Measurements from ENCODE around the gene IL19. TPM values are rescaled to one million over a fixed set of nuclear protein-coding genes. Genes with fewer than 3 reads are reported as not detected.

The IL19 gene
- total and polyA plus RNA-seq, 9 of the 15 experiments (the other 6 are each of a cell fraction or from before 2014, with no cell fraction given): not detected

GRCh38 chr1:206851341-206852010, 80.9 kb downstream of the IL19 start:
- WGBS (ENCODE audit: insufficient coverage, low coverage, missing lambda C conversion rate): 19% methylated on average over 5 of the region's 5 CpGs
- H3K4me2 ChIP-seq (ENCODE audit: insufficient read depth, low read length): no peak overlapping the region
- no TSS peak for BruUV-seq (replicated peaks)
- no peak for FAIRE-seq
- H3K9me3 ChIP-seq (replicated peaks; ENCODE audit: control insufficient read depth, insufficient read depth, low read depth, low read length): no peaks in the 10 kb centered on the region
- TF ChIP-seq, protein P1, sequence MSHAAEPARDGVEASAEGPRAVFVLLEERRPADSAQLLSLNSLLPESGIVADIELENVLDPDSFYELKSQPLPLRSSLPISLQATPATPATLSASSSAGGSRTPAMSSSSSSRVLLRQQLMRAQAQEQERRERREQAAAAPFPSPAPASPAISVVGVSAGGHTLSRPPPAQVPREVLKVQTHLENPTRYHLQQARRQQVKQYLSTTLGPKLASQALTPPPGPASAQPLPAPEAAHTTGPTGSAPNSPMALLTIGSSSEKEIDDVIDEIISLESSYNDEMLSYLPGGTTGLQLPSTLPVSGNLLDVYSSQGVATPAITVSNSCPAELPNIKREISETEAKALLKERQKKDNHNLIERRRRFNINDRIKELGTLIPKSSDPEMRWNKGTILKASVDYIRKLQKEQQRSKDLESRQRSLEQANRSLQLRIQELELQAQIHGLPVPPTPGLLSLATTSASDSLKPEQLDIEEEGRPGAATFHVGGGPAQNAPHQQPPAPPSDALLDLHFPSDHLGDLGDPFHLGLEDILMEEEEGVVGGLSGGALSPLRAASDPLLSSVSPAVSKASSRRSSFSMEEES (CRISPR knock-in tag; IDR thresholded peaks at IDR 0.05): peak; percentile 32; the same call in 1 of the 2 replicates
- TF ChIP-seq CEBPG (CRISPR knock-in tag; IDR thresholded peaks at IDR 0.05) (no peak), CEBPG (tag; conservative IDR thresholded peaks at IDR 0.05 in 1 of 2, IDR thresholded peaks at IDR 0.05 in 1 of 2) (peak in 1 of 2 experiments; percentile 25; a peak in 1 of 4 replicates), PPARD (CRISPR knock-in tag; IDR thresholded peaks at IDR 0.05) (no peak), CEBPB (tag; IDR thresholded peaks at IDR 0.05) (peak; percentile 48; the same call in 1 of the 2 replicates), KLF6 (CRISPR knock-in tag; IDR thresholded peaks at IDR 0.05; ENCODE audit: borderline replicate concordance) (no peak)
- H3K9ac ChIP-seq (ENCODE audit: insufficient read depth in 1 of 2, low read depth in 2 of 2, low read length in 2 of 2): no peak overlapping the region
- no peak overlapping the region for H3K4me3 ChIP-seq
- H3K79me2 ChIP-seq (ENCODE audit: control insufficient read depth, insufficient read depth, low read length): no peaks in the 10 kb centered on the region
- H2AFZ ChIP-seq (ENCODE audit: low read depth, low read length): no peak overlapping the region
- ChIA-PET POLR2A (no interaction called here), CTCF (ENCODE audit: low intra/inter-chr PET ratio) (interaction anchor here (0.7 kb wide), 1 partner anchor 137 kb away, joined by 3 read pairs; no protein-coding TSS in a partner anchor)
- H4K20me1 ChIP-seq (replicated peaks; ENCODE audit: control insufficient read depth, insufficient read depth, low read length): no peaks in the 10 kb centered on the region
- DNase-seq (ENCODE audit: extremely low read depth in 1 of 4, low spot score in 3 of 4): no peak
- in situ Hi-C loops (cut with MboI): no loop called here
- peaks cover 0 to 9% of the 10 kb centered on the region in 2 experiments; a peak in 3 of 5 replicates for H3K27me3 ChIP-seq (ENCODE audit: control insufficient read depth in 2 of 2, insufficient read depth in 2 of 2, low read length in 2 of 2)
- H3K4me1 ChIP-seq (replicated peaks in 1 of 2; ENCODE audit: control insufficient read depth in 2 of 2, insufficient read depth in 2 of 2, low read length in 2 of 2): peaks cover 18 to 19% of the 10 kb centered on the region in 2 experiments; a peak in 4 of 5 replicates
- intact Hi-C loops (cut with micrococcal nuclease): no loop called here
- no peaks in the 10 kb centered on the region for H3K36me3 ChIP-seq (ENCODE audit: control insufficient read depth, insufficient read depth, low read length)
- H3K9me1 ChIP-seq (ENCODE audit: control insufficient read depth, insufficient read depth, low read length): no peaks in the 10 kb centered on the region
- ATAC-seq: no peak
- H3K27ac ChIP-seq (ENCODE audit: extremely low read depth, low read depth, low read length): no peak overlapping the region

Measured in K562 (cell line).